IMR-90 (cell line): ENCODE results near the gene KCNN3. TPM values are rescaled to one million over a fixed set of nuclear protein-coding genes. Genes with fewer than 3 reads are reported as not detected.

Experiments
- ATAC-seq: fragments of 200-7000 bp; cut with Tn5 transposase; 2 replicates; pipeline ENCODE4 v1.9.1; 2020; ENCODE audit warnings: low read depth, mild to moderate bottlenecking, moderate library complexity
- BruUV-seq: library from RNA; stranded (reverse); fragments of 400-500 nt; replicated peaks from 2 replicates; lab custom pipeline; 2021; lab: Mats Ljungman, UMichigan
- CTCF ChIA-PET: fragments of 300-600 bp; formaldehyde crosslinking; extraction: SDS; loops from one replicate; lab custom pipeline; 2021; ENCODE audit warnings: antibody characterized with exemption; lab: Yijun Ruan, JAX
- POLR2A ChIA-PET: fragments of 300-600 bp; sonication (Branson Sonifier 250); formaldehyde crosslinking; loops from one replicate; lab custom pipeline; 2022; ENCODE audit warnings: antibody characterized with exemption; ENCODE audit not compliant: unreplicated experiment; lab: Charles Lee
- DNase-seq: peaks from one replicate; pipeline ENCODE4 v3.0.0; 2013
- H2AFZ ChIP-seq: replicated peaks from 2 replicates; pipeline ENCODE3; 2013; ENCODE audit warnings: low read length, mild to moderate bottlenecking; ENCODE audit not compliant: poor library complexity
- H2AK5ac ChIP-seq: 2 replicates; pipeline ENCODE4 v1.6.1; 2013; ENCODE audit warnings: low read depth, low read length, inconsistent platforms
- H2AK9ac ChIP-seq: replicated peaks from 2 replicates; pipeline ENCODE3; 2013; ENCODE audit warnings: mild to moderate bottlenecking, low read depth, low read length, moderate library complexity; ENCODE audit not compliant: poor library complexity
- H2BK120ac ChIP-seq: 2 replicates; pipeline ENCODE4 v1.6.1; 2013; ENCODE audit warnings: low read depth, low read length, inconsistent platforms
- H2BK15ac ChIP-seq: 3 replicates; pipeline ENCODE4 v1.6.1; 2013; ENCODE audit warnings: low read depth, low read length, inconsistent platforms
- H2BK20ac ChIP-seq: 2 replicates; pipeline ENCODE4 v1.6.1; 2013; ENCODE audit warnings: low read depth, mild to moderate bottlenecking, inconsistent platforms, low read length, moderate library complexity
- H2BK5ac ChIP-seq: 2 replicates; pipeline ENCODE4 v1.6.1; 2013; ENCODE audit warnings: mild to moderate bottlenecking, low read depth, low read length, inconsistent platforms; ENCODE audit not compliant: poor library complexity, severe bottlenecking
- H3K14ac ChIP-seq: replicated peaks from 2 replicates; pipeline ENCODE4 v1.6.1; 2013; ENCODE audit warnings: low read depth, low read length, inconsistent platforms
- H3K18ac ChIP-seq: 2 replicates; pipeline ENCODE4 v1.6.1; 2013; ENCODE audit warnings: low read depth, low read length, control low read depth
- H3K23ac ChIP-seq: 2 replicates; pipeline ENCODE4 v1.6.1; 2013; ENCODE audit warnings: low read depth, low read length, inconsistent platforms
- H3K27ac ChIP-seq: 2 replicates; pipeline ENCODE4 v1.5.1; 2013; ENCODE audit warnings: mild to moderate bottlenecking, control low read depth, low read length; ENCODE audit not compliant: insufficient read depth
- H3K27me3 ChIP-seq: 2 replicates; pipeline ENCODE4 v1.6.1; 2013; ENCODE audit warnings: low read length; ENCODE audit not compliant: control insufficient read depth, insufficient read depth
- H3K36me3 ChIP-seq: 2 replicates; pipeline ENCODE4 v1.6.1; 2013; ENCODE audit warnings: low read length, mixed read lengths; ENCODE audit not compliant: control insufficient read depth, insufficient read depth
- H3K4ac ChIP-seq: 2 replicates; pipeline ENCODE4 v1.6.1; 2013; ENCODE audit warnings: low read depth, low read length, inconsistent platforms
- H3K4me1 ChIP-seq: 2 replicates; pipeline ENCODE4 v1.6.1; 2013; ENCODE audit warnings: low read length, mixed read lengths; ENCODE audit not compliant: control insufficient read depth, insufficient read depth
- H3K4me2 ChIP-seq: 2 replicates; pipeline ENCODE4 v1.6.1; 2013; ENCODE audit warnings: low read depth, mild to moderate bottlenecking, control low read depth, low read length, moderate library complexity
- H3K4me3 ChIP-seq: 2 replicates; pipeline ENCODE4 v1.5.1; 2013; ENCODE audit warnings: low read depth, mild to moderate bottlenecking, control low read depth, low read length, moderate library complexity; ENCODE audit not compliant: insufficient read depth
- H3K56ac ChIP-seq: 2 replicates; pipeline ENCODE4 v1.6.1; 2013; ENCODE audit warnings: low read length, inconsistent platforms; ENCODE audit not compliant: insufficient read depth; ENCODE audit errors: extremely low read depth
- H3K79me1 ChIP-seq, 2 experiments: 2 replicates each; pipeline ENCODE4 v1.6.1; 2013; ENCODE audit warnings: low read length in 2 of 2, inconsistent platforms in 1 of 2, low read depth in 1 of 2
- H3K9ac ChIP-seq: 2 replicates; pipeline ENCODE4 v1.6.1; 2013; ENCODE audit warnings: low read depth, low read length, control low read depth
- H3K9me1 ChIP-seq: 2 replicates; pipeline ENCODE4 v1.6.1; 2013; ENCODE audit warnings: low read length, inconsistent platforms; ENCODE audit not compliant: insufficient read depth
- H3K9me3 ChIP-seq: 2 replicates; pipeline ENCODE4 v1.6.1; 2013; ENCODE audit warnings: low read length; ENCODE audit not compliant: control insufficient read depth, insufficient read depth
- H4K20me1 ChIP-seq: 2 replicates; pipeline ENCODE4 v1.6.1; 2013; ENCODE audit warnings: low read length, inconsistent platforms; ENCODE audit not compliant: insufficient read depth
- H4K5ac ChIP-seq: 2 replicates; pipeline ENCODE4 v1.6.1; 2013; ENCODE audit warnings: mild to moderate bottlenecking, low read depth, low read length, control low read depth
- H4K8ac ChIP-seq, 2 experiments: 2 replicates each; pipeline ENCODE4 v1.6.1; 2013; ENCODE audit warnings: low read depth in 2 of 2, low read length in 2 of 2, control low read depth in 1 of 2, inconsistent platforms in 1 of 2
- H4K91ac ChIP-seq: 2 replicates; pipeline ENCODE4 v1.6.1; 2013; ENCODE audit warnings: low read depth, low read length, inconsistent platforms; ENCODE audit not compliant: insufficient read depth
- BHLHE40 ChIP-seq: fragments of 150-350 bp; IDR thresholded peaks from 2 replicates; pipeline ENCODE4 v1.6.1; 2016; ENCODE audit warnings: mild to moderate bottlenecking, low read depth, low read length
- CEBPB ChIP-seq: IDR thresholded peaks from 2 replicates; pipeline ENCODE4 v1.6.1; 2012; ENCODE audit warnings: low read depth, low read length, improper control_type of control experiment
- FOS ChIP-seq: fragments of 150-350 bp; IDR thresholded peaks from 2 replicates; pipeline ENCODE4 v1.6.1; 2016; ENCODE audit warnings: low read depth, low read length
- MAZ ChIP-seq: IDR thresholded peaks from 2 replicates; pipeline ENCODE4 v1.6.1; 2012; ENCODE audit warnings: low read depth, mild to moderate bottlenecking, low read length, improper control_type of control experiment, moderate library complexity, borderline replicate concordance
- MXI1 ChIP-seq: IDR thresholded peaks from 2 replicates; pipeline ENCODE4 v1.6.1; 2012; ENCODE audit warnings: low read depth, mild to moderate bottlenecking, low read length, moderate library complexity, borderline replicate concordance
- NFE2L2 ChIP-seq: fragments of 150-350 bp; IDR thresholded peaks from 2 replicates; pipeline ENCODE4 v1.6.1; 2016; ENCODE audit warnings: low read depth, mild to moderate bottlenecking, low read length
- POLR2A ChIP-seq: IDR thresholded peaks from 2 replicates; pipeline ENCODE4 v1.6.1; 2012; ENCODE audit warnings: mild to moderate bottlenecking, low read depth, low read length
- RFX5 ChIP-seq: IDR thresholded peaks from 2 replicates; pipeline ENCODE4 v1.8.0; 2012; ENCODE audit warnings: low read depth, mild to moderate bottlenecking, low read length, moderate library complexity
- SMC3 ChIP-seq: fragments of 150-350 bp; IDR thresholded peaks from 2 replicates; pipeline ENCODE4 v1.6.1; 2016; ENCODE audit warnings: low read depth, mild to moderate bottlenecking, antibody characterized with exemption, low read length, moderate library complexity
- USF2 ChIP-seq: fragments of 150-350 bp; IDR thresholded peaks from 2 replicates; pipeline ENCODE4 v1.6.1; 2017; ENCODE audit warnings: mild to moderate bottlenecking, antibody characterized with exemption, low read length, low read depth
- dilution Hi-C: fragments of 300-500 bp; cut with HindIII; formaldehyde crosslinking; loops from one replicate; pipeline ENCODE4 v1.14.3; 2018; ENCODE audit warnings: low sequenced_read_pairs; ENCODE audit not compliant: unreplicated experiment
- in situ Hi-C: fragments of 300-500 bp; cut with MboI; formaldehyde crosslinking; loops from 3 replicates; pipeline ENCODE4 v1.14.3; 2019; ENCODE audit warnings: low sequenced_read_pairs, inconsistent platforms, mixed read lengths
- intact Hi-C: fragments of 100-400 bp; cut with micrococcal nuclease; formaldehyde crosslinking; loops from 2 replicates; pipeline ENCODE4 v1.10.0; 2022
- polyA plus RNA-seq, 3 experiments: library from polyadenylated mRNA; depleted of rRNA; stranded (reverse); fragments of >200 nt; gene quantifications; 2 replicates each; pipeline ENCODE4 v1.2.3, GENCODE V29; 2012; ENCODE audit warnings: low replicate concordance in 1 of 3
- total RNA-seq: library from RNA; depleted of rRNA; stranded (reverse); fragments of >200 nt; gene quantifications from 2 replicates; pipeline ENCODE4 v1.2.3, GENCODE V29; 2012; rRNA removed

Gene KCNN3
- total and polyA plus RNA-seq, 2 of the 4 experiments (the other 2 are of a cell fraction), result 0.02 TPM; not detected in 1

GRCh38 chr1:154652893-154653292, 217.2 kb downstream of the KCNN3 start:
- peaks cover 11% of the 10 kb centered on the region for H3K27me3 ChIP-seq
- intact Hi-C loops, result no loop called here
- DNase-seq (no peak), ATAC-seq (no peak)
- no peaks in the 10 kb centered on the region for H4K20me1 ChIP-seq
- no peak overlapping the region for H2BK5ac ChIP-seq
- H4K5ac ChIP-seq, result no peak overlapping the region
- no peak overlapping the region for H2BK120ac ChIP-seq
- no peak for TF ChIP-seq POLR2A
- no peak for TF ChIP-seq USF2
- no peak for TF ChIP-seq MXI1
- TF ChIP-seq BHLHE40, result no peak
- no peak for TF ChIP-seq RFX5
- TF ChIP-seq NFE2L2, result no peak
- no peak for TF ChIP-seq FOS
- no peak for TF ChIP-seq MAZ
- no peak for TF ChIP-seq CEBPB
- no peak for TF ChIP-seq SMC3
- no peak overlapping the region for H3K23ac ChIP-seq
- no peak overlapping the region for H3K27ac ChIP-seq
- ChIA-PET CTCF (no interaction called here), POLR2A (no interaction called here)
- H2BK20ac ChIP-seq, result no peak overlapping the region
- dilution Hi-C loops, result no loop called here
- H3K4me1 ChIP-seq, result no peaks in the 10 kb centered on the region
- no peak overlapping the region for H2AK5ac ChIP-seq
- H3K4me2 ChIP-seq, result no peak overlapping the region
- no peaks in the 10 kb centered on the region for H3K36me3 ChIP-seq
- no peak overlapping the region for H3K56ac ChIP-seq
- H3K9me3 ChIP-seq, result 0 out of 2 replicates have a peak, but pooled peaks cover 3% of the 10 kb centered on the region
- no TSS peak for BruUV-seq
- no peak overlapping the region for H3K18ac ChIP-seq
- no peak overlapping the region for H2AFZ ChIP-seq
- H3K4me3 ChIP-seq, result no peak overlapping the region
- H3K9me1 ChIP-seq, result no peaks in the 10 kb centered on the region
- no peak overlapping the region for H4K91ac ChIP-seq
- H3K9ac ChIP-seq, result no peak overlapping the region
- no peak overlapping the region for H2BK15ac ChIP-seq
- no peak overlapping the region for H3K14ac ChIP-seq
- in situ Hi-C loops, result no loop called here
- no peak overlapping the region for H4K8ac ChIP-seq
- H2AK9ac ChIP-seq, result no peak overlapping the region
- H3K4ac ChIP-seq, result no peak overlapping the region
- H3K79me1 ChIP-seq, result no peaks in the 10 kb centered on the region

Other genes with a start within 250 kb of the KCNN3 start
- gene PMVK, start 66.4 kb upstream of the KCNN3 start, total RNA-seq, result 7.2 and 9.0 TPM in 2 replicates
- gene PMVK, start 66.4 kb upstream of the KCNN3 start, polyA plus RNA-seq (2012; rRNA removed), result 28.1 and 31.8 TPM in 2 replicates
- gene PBXIP1, start 85.8 kb upstream of the KCNN3 start, total RNA-seq, result 24.2 and 28.3 TPM in 2 replicates
- 40.5 and 44.2 TPM in 2 replicates for gene PBXIP1, start 85.8 kb upstream of the KCNN3 start, polyA plus RNA-seq (2012; rRNA removed)
- 5.3 and 5.4 TPM in 2 replicates for gene PYGO2, start 91.5 kb upstream of the KCNN3 start, total RNA-seq
- 12.3 and 14.8 TPM in 2 replicates for gene PYGO2, start 91.5 kb upstream of the KCNN3 start, polyA plus RNA-seq (2012; rRNA removed)
- gene SHC1, start 100.5 kb upstream of the KCNN3 start, total RNA-seq, result 291 and 355 TPM in 2 replicates
- gene SHC1, start 100.5 kb upstream of the KCNN3 start, polyA plus RNA-seq (2012; rRNA removed), result 337 and 352 TPM in 2 replicates
- gene CKS1B, start 104.4 kb upstream of the KCNN3 start, total RNA-seq, result 129 and 140 TPM in 2 replicates
- gene CKS1B, start 104.4 kb upstream of the KCNN3 start, polyA plus RNA-seq (2012; rRNA removed), result 195 and 272 TPM in 2 replicates
- 19.7 and 26.3 TPM in 2 replicates for gene FLAD1, start 113.1 kb upstream of the KCNN3 start, total RNA-seq
- 37.3 and 39.9 TPM in 2 replicates for gene FLAD1, start 113.1 kb upstream of the KCNN3 start, polyA plus RNA-seq (2012; rRNA removed)
- not detected in 2 replicates for gene LENEP, start 123.3 kb upstream of the KCNN3 start, total RNA-seq
- gene LENEP, start 123.3 kb upstream of the KCNN3 start, polyA plus RNA-seq (2012; rRNA removed), result not detected in 2 replicates
- 7.2 and 7.7 TPM in 2 replicates for gene ZBTB7B, start 132.5 kb upstream of the KCNN3 start, total RNA-seq
- gene ZBTB7B, start 132.5 kb upstream of the KCNN3 start, polyA plus RNA-seq (2012; rRNA removed), result 17.4 and 22.4 TPM in 2 replicates
- not detected in 2 replicates for gene DCST2, start 163.5 kb upstream of the KCNN3 start, total RNA-seq
- 0.14 and 0.30 TPM in 2 replicates for gene DCST2, start 163.5 kb upstream of the KCNN3 start, polyA plus RNA-seq (2012; rRNA removed)
- not detected in 2 replicates for gene DCST1, start 163.5 kb upstream of the KCNN3 start, total RNA-seq
- not detected in 2 replicates for gene DCST1, start 163.5 kb upstream of the KCNN3 start, polyA plus RNA-seq (2012; rRNA removed)
- gene ADAM15, start 181.0 kb upstream of the KCNN3 start, total RNA-seq, result 25.6 and 29.7 TPM in 2 replicates
- gene ADAM15, start 181.0 kb upstream of the KCNN3 start, polyA plus RNA-seq (2012; rRNA removed), result 52.4 and 65.6 TPM in 2 replicates
- 3.3 and 3.8 TPM in 2 replicates for gene EFNA4, start 193.5 kb upstream of the KCNN3 start, total RNA-seq
- 11.8 and 16.3 TPM in 2 replicates for gene EFNA4, start 193.5 kb upstream of the KCNN3 start, polyA plus RNA-seq (2012; rRNA removed)
- gene EFNA3, start 208.6 kb upstream of the KCNN3 start, total RNA-seq, result 0.56 and 0.72 TPM in 2 replicates
- gene EFNA3, start 208.6 kb upstream of the KCNN3 start, polyA plus RNA-seq (2012; rRNA removed), result 1.6 TPM in 2 replicates